HEK293 (cell line): Measurements from ENCODE around the gene GMDS.

Experiments used
- CTCF ChIA-PET: fragments of 350-600 bp; formaldehyde crosslinking; extraction: SDS; loops from one replicate; lab custom pipeline; 2021; ENCODE audit warnings: antibody characterized with exemption; lab: Yijun Ruan, JAX
- POLR2A ChIA-PET: fragments of 300-600 bp; formaldehyde crosslinking; extraction: SDS; loops from one replicate; lab custom pipeline; 2020; ENCODE audit warnings: antibody characterized with exemption, inconsistent platforms; lab: Yijun Ruan, JAX
- H3K27ac ChIP-seq: fragments of 200-500 bp; sonication (Bioruptor generic); 2 replicates; pipeline ENCODE4 v1.5.1; 2014; ENCODE audit warnings: low read depth, low read length, control low read depth, inconsistent platforms; ENCODE audit errors: extremely low read depth
- H3K36me3 ChIP-seq, 2 experiments: fragments of 200-500 bp in 1 of 2; sonication (Bioruptor generic) in 1 of 2; 1 replicate in 1 of 2; 2 replicates in 1 of 2; pipeline ENCODE4 v1.5.1; 2014 to 2017; ENCODE audit warnings: inconsistent platforms in 2 of 2, low read length in 2 of 2; ENCODE audit not compliant: control insufficient read depth in 2 of 2, insufficient read depth in 1 of 2
- H3K4me1 ChIP-seq: fragments of 200-500 bp; sonication (Bioruptor generic); 2 replicates; pipeline ENCODE4 v1.5.1; 2014; ENCODE audit warnings: mild to moderate bottlenecking, low read length, inconsistent platforms; ENCODE audit not compliant: control insufficient read depth, insufficient read depth
- H3K4me3 ChIP-seq: 2 replicates; pipeline ENCODE4 v1.5.1; 2011; ENCODE audit warnings: low read depth, mild to moderate bottlenecking, control low read depth, low read length, moderate library complexity
- H3K9me3 ChIP-seq: fragments of 200-500 bp; sonication (Bioruptor generic); 2 replicates; pipeline ENCODE4 v1.5.1; 2014; ENCODE audit warnings: low read depth, low read length, inconsistent platforms; ENCODE audit not compliant: control insufficient read depth, insufficient read depth
- ATF2 ChIP-seq: fragments of 450-650 bp; formaldehyde crosslinking; IDR thresholded peaks from 2 replicates; pipeline ENCODE4 v1.5.1; 2016; ENCODE audit warnings: missing biosample characterization, missing genetic modification characterization, low read depth
- CTCF ChIP-seq: fragments of 450-650 bp; formaldehyde crosslinking; IDR thresholded peaks from 2 replicates; pipeline ENCODE4 v1.5.1; 2016; ENCODE audit warnings: missing biosample characterization, missing genetic modification characterization
- KLF10 ChIP-seq: fragments of 450-650 bp; IDR thresholded peaks from 2 replicates; pipeline ENCODE4 v1.5.1; 2018; ENCODE audit warnings: missing biosample characterization, mild to moderate bottlenecking, missing genetic modification characterization
- MZF1 ChIP-seq: fragments of 450-650 bp; formaldehyde crosslinking; IDR thresholded peaks from 2 replicates; pipeline ENCODE4 v1.5.1; 2017; ENCODE audit warnings: missing biosample characterization, missing genetic modification characterization, borderline replicate concordance
- PATZ1 ChIP-seq: fragments of 450-650 bp; formaldehyde crosslinking; IDR thresholded peaks from 2 replicates; pipeline ENCODE4 v1.5.1; 2016; ENCODE audit warnings: missing biosample characterization, missing genetic modification characterization
- REST ChIP-seq: fragments of 450-650 bp; formaldehyde crosslinking; IDR thresholded peaks from 2 replicates; pipeline ENCODE4 v1.5.1; 2016; ENCODE audit warnings: missing biosample characterization, missing genetic modification characterization
- SP2 ChIP-seq: fragments of 450-650 bp; formaldehyde crosslinking; IDR thresholded peaks from 2 replicates; pipeline ENCODE4 v1.5.1; 2016; ENCODE audit warnings: missing biosample characterization, missing genetic modification characterization
- TCF7L2 ChIP-seq: IDR thresholded peaks from 2 replicates; pipeline ENCODE4 v1.6.1; 2011; ENCODE audit warnings: low read depth, mild to moderate bottlenecking, inconsistent platforms, low read length, moderate library complexity, borderline replicate concordance
- ZBTB20 ChIP-seq: fragments of 450-650 bp; formaldehyde crosslinking; IDR thresholded peaks from 2 replicates; pipeline ENCODE4 v1.5.1; 2016; ENCODE audit warnings: missing biosample characterization, missing genetic modification characterization
- ZBTB44 ChIP-seq: fragments of 450-650 bp; IDR thresholded peaks from 2 replicates; pipeline ENCODE4 v1.5.1; 2018; ENCODE audit warnings: missing biosample characterization, mild to moderate bottlenecking, missing genetic modification characterization
- ZEB2 ChIP-seq: fragments of 450-650 bp; formaldehyde crosslinking; IDR thresholded peaks from 2 replicates; pipeline ENCODE4 v1.5.1; 2016; ENCODE audit warnings: missing biosample characterization, missing genetic modification characterization
- ZNF121 ChIP-seq: fragments of 450-650 bp; formaldehyde crosslinking; IDR thresholded peaks from 2 replicates; pipeline ENCODE4 v1.5.1; 2016; ENCODE audit warnings: missing biosample characterization, missing genetic modification characterization
- ZNF140 ChIP-seq: fragments of 450-650 bp; formaldehyde crosslinking; IDR thresholded peaks from 2 replicates; pipeline ENCODE4 v1.5.1; 2016; ENCODE audit warnings: missing biosample characterization, missing genetic modification characterization
- ZNF2 ChIP-seq: fragments of 450-650 bp; formaldehyde crosslinking; IDR thresholded peaks from 2 replicates; pipeline ENCODE4 v1.5.1; 2016; ENCODE audit warnings: missing biosample characterization, missing genetic modification characterization
- ZNF223 ChIP-seq: fragments of 450-650 bp; formaldehyde crosslinking; IDR thresholded peaks from 2 replicates; pipeline ENCODE4 v1.5.1; 2016; ENCODE audit warnings: missing biosample characterization, missing genetic modification characterization
- ZNF335 ChIP-seq: fragments of 450-650 bp; formaldehyde crosslinking; conservative IDR thresholded peaks from 2 replicates; pipeline ENCODE4 v1.5.1; 2016; ENCODE audit warnings: missing biosample characterization, missing genetic modification characterization
- ZNF473 ChIP-seq: fragments of 450-650 bp; formaldehyde crosslinking; IDR thresholded peaks from 2 replicates; pipeline ENCODE4 v1.5.1; 2017; ENCODE audit warnings: missing biosample characterization, missing genetic modification characterization
- ZNF501 ChIP-seq: fragments of 450-650 bp; formaldehyde crosslinking; IDR thresholded peaks from 2 replicates; pipeline ENCODE4 v1.5.1; 2016; ENCODE audit warnings: missing biosample characterization, missing genetic modification characterization
- ZNF621 ChIP-seq: fragments of 450-650 bp; formaldehyde crosslinking; IDR thresholded peaks from 2 replicates; pipeline ENCODE4 v1.5.1; 2017; ENCODE audit warnings: missing biosample characterization, missing genetic modification characterization
- ZNF626 ChIP-seq: fragments of 450-650 bp; sonication (Bioruptor Pico); formaldehyde crosslinking; IDR thresholded peaks from 2 replicates; pipeline ENCODE4 v1.5.1; 2018; ENCODE audit warnings: missing biosample characterization, missing genetic modification characterization, inconsistent platforms
- ZNF639 ChIP-seq: fragments of 450-650 bp; formaldehyde crosslinking; IDR thresholded peaks from 2 replicates; pipeline ENCODE4 v1.5.1; 2016; ENCODE audit warnings: missing biosample characterization, missing genetic modification characterization
- ZNF654 ChIP-seq: fragments of 450-650 bp; formaldehyde crosslinking; IDR thresholded peaks from 2 replicates; pipeline ENCODE4 v1.5.1; 2016; ENCODE audit warnings: low read depth, missing biosample characterization, missing genetic modification characterization
- ZNF707 ChIP-seq: fragments of 450-650 bp; formaldehyde crosslinking; IDR thresholded peaks from 2 replicates; pipeline ENCODE4 v1.5.1; 2016; ENCODE audit warnings: missing biosample characterization, missing genetic modification characterization
- ZNF768 ChIP-seq: fragments of 450-650 bp; formaldehyde crosslinking; IDR thresholded peaks from 2 replicates; pipeline ENCODE4 v1.5.1; 2018; ENCODE audit warnings: missing biosample characterization, mild to moderate bottlenecking, missing genetic modification characterization
- ZNF792 ChIP-seq: fragments of 450-650 bp; formaldehyde crosslinking; IDR thresholded peaks from 2 replicates; pipeline ENCODE4 v1.5.1; 2016; ENCODE audit warnings: missing biosample characterization, missing genetic modification characterization
- ZSCAN30 ChIP-seq: fragments of 450-650 bp; IDR thresholded peaks from 2 replicates; pipeline ENCODE4 v1.5.1; 2018; ENCODE audit warnings: missing biosample characterization, mild to moderate bottlenecking, missing genetic modification characterization, moderate library complexity

Gene GMDS

GRCh38 chr6:1596088-1596852 lies 649.1 kb downstream of the GMDS start:
- ChIA-PET POLR2A (interaction anchor here (3.3 kb wide), 1 partner anchor 14 kb away, joined by 24 read pairs; the partner anchor contains the start of gene FOXC1), CTCF (interaction anchor here (0.5 to 4.6 kb wide), 77 partner anchors 9 to 1534 kb away, joined by 3 to 43 read pairs (median 3); partner anchors contain the start of gene MYLK4)
- H3K4me1 ChIP-seq: peaks cover 31% of the 10 kb centered on the region
- H3K4me3 ChIP-seq: peak overlapping the region; percentile 5
- H3K9me3 ChIP-seq: no peaks in the 10 kb centered on the region
- peak overlapping the region; percentile 90 for H3K27ac ChIP-seq
- H3K36me3 ChIP-seq: no peaks in the 10 kb centered on the region
- TF ChIP-seq ZNF626 (tag by site-specific recombination): no peak
- peak; percentile 97 for TF ChIP-seq ZNF654 (tag by site-specific recombination)
- TF ChIP-seq ATF2 (tag by site-specific recombination): no peak
- TF ChIP-seq ZSCAN30: peak; percentile 49; the same call in 1 of the 2 replicates
- TF ChIP-seq ZNF639 (tag by site-specific recombination): no peak
- no peak for TF ChIP-seq ZNF501 (tag by site-specific recombination)
- no peak for TF ChIP-seq ZNF768
- no peak for TF ChIP-seq REST (tag by site-specific recombination)
- TF ChIP-seq TCF7L2: no peak
- TF ChIP-seq ZNF707 (tag by site-specific recombination): no peak
- TF ChIP-seq ZBTB20 (tag by site-specific recombination): peak; percentile 23; the same call in 1 of the 2 replicates
- no peak for TF ChIP-seq ZNF335 (tag by site-specific recombination)
- TF ChIP-seq ZNF792 (tag by site-specific recombination): no peak
- TF ChIP-seq ZBTB44: 0 out of 2 replicates have a peak, but pooled peaks have one; percentile 19
- peak; percentile 58; the same call in 1 of the 2 replicates for TF ChIP-seq ZNF2 (tag by site-specific recombination)
- TF ChIP-seq ZNF121 (tag by site-specific recombination): no peak
- no peak for TF ChIP-seq MZF1 (tag by site-specific recombination)
- TF ChIP-seq ZNF223 (tag by site-specific recombination): no peak
- no peak for TF ChIP-seq SP2 (tag by site-specific recombination)
- 0 out of 2 replicates have a peak, but pooled peaks have one; percentile 11 for TF ChIP-seq KLF10 (tag by site-specific recombination)
- TF ChIP-seq ZNF621 (tag by site-specific recombination): no peak
- peak; percentile 30; the same call in 1 of the 2 replicates for TF ChIP-seq ZEB2
- peak; percentile 43; the same call in 1 of the 2 replicates for TF ChIP-seq PATZ1 (tag by site-specific recombination)
- TF ChIP-seq CTCF (tag by site-specific recombination): peak; percentile 94
- TF ChIP-seq ZNF140 (tag by site-specific recombination): no peak
- TF ChIP-seq ZNF473 (tag by site-specific recombination): no peak
